ENCODE data around the gene PDGFB. TPM values are rescaled to one million over a fixed set of nuclear protein-coding genes. Genes with fewer than 3 reads are reported as not detected.

PDGFB gene
- total and polyA plus RNA-seq, 2 donors (not counting 1 experiment from before 2014, with no cell fraction given): 0.04 TPM; not detected in 1

DNA sequence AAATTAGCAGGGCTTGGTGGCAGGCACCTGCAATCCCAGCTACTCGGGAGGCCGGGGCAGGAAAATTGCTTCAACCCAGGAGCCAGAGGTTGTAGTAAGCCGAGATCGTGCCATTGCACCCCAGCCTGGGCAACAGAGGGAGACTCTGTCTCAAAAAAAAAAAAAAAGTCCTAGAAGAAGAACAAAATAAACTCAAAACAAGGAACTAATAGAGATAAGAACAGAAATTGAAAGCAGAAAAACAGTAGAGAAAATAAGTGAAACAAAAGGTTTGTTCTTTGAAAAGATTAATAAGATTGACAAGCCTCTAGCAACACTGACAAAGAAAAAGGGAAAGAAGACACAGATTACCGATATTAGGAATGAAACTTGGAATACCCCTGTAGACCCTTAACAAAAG lies 47.2 kb downstream of the PDGFB start:
- H3K4me1 Mint-ChIP-seq: peaks cover 6% of the 10 kb centered on the region
- no peak overlapping the region for H3K9ac ChIP-seq (ENCODE audit: low read length)
- no peak overlapping the region for H3K4me3 ChIP-seq (ENCODE audit: control extremely low read depth in 1 of 5, extremely low read depth in 1 of 5, insufficient read depth in 1 of 5, low read depth in 2 of 5, low read length in 4 of 5)
- ChIA-PET POLR2A (no interaction called here), CTCF (interaction anchor here (0.7 kb wide), 1 partner anchor 88 kb away, joined by 3 read pairs; no protein-coding TSS in a partner anchor)
- DNase-seq (no peak), ATAC-seq (ENCODE audit: low read depth) (no peak)
- H4K20me1 ChIP-seq (ENCODE audit: control insufficient read depth, insufficient read depth, low read length, poor library complexity, severe bottlenecking): no peaks in the 10 kb centered on the region
- no peak overlapping the region for H2AFZ ChIP-seq (ENCODE audit: insufficient read depth, low read depth, low read length, poor library complexity, severe bottlenecking)
- H3K9me3 ChIP-seq (ENCODE audit: control extremely low read depth in 1 of 3, control insufficient read depth in 2 of 3, insufficient read depth in 1 of 3, low read length in 2 of 3): peaks cover 3 to 6% (median 5%) of the 10 kb centered on the region in 3 donors
- no peaks in the 10 kb centered on the region for H3K79me2 ChIP-seq (ENCODE audit: control insufficient read depth, insufficient read depth, low read length)
- H3K36me3 ChIP-seq (replicated peaks in 1 of 2; ENCODE audit: control extremely low read depth in 1 of 2, control insufficient read depth in 1 of 2, extremely low read depth in 1 of 2, insufficient read depth in 2 of 2, low read length in 1 of 2): no peaks in the 10 kb centered on the region
- no peak overlapping the region for H3K27ac ChIP-seq (ENCODE audit: low read length in 2 of 2)
- intact Hi-C loops (cut with micrococcal nuclease): no loop called here
- 100% methylated on average over 1 of the region's 5 CpGs for WGBS (ENCODE audit: insufficient coverage)
- peaks cover 0 to 7% of the 10 kb centered on the region in 2 donors for H3K4me1 ChIP-seq (ENCODE audit: control insufficient read depth in 2 of 2, insufficient read depth in 2 of 2, low read length in 2 of 2)
- H3K27me3 ChIP-seq (replicated peaks in 1 of 4; ENCODE audit: control extremely low read depth in 1 of 4, control insufficient read depth in 3 of 4, insufficient read depth in 4 of 4, low read length in 3 of 4): no peaks in the 10 kb centered on the region
- H3K27me3 Mint-ChIP-seq: peaks cover 7% of the 10 kb centered on the region
- H3K27ac Mint-ChIP-seq: peak overlapping the region; percentile 64
- H3K4me3 Mint-ChIP-seq: peak overlapping the region; percentile 31
- no peaks in the 10 kb centered on the region for H3K9me3 Mint-ChIP-seq (ENCODE audit: insufficient read depth)
- H3K4me2 ChIP-seq (replicated peaks; ENCODE audit: low read depth, low read length, poor library complexity, severe bottlenecking): no peak overlapping the region
- TF ChIP-seq, protein P1, sequence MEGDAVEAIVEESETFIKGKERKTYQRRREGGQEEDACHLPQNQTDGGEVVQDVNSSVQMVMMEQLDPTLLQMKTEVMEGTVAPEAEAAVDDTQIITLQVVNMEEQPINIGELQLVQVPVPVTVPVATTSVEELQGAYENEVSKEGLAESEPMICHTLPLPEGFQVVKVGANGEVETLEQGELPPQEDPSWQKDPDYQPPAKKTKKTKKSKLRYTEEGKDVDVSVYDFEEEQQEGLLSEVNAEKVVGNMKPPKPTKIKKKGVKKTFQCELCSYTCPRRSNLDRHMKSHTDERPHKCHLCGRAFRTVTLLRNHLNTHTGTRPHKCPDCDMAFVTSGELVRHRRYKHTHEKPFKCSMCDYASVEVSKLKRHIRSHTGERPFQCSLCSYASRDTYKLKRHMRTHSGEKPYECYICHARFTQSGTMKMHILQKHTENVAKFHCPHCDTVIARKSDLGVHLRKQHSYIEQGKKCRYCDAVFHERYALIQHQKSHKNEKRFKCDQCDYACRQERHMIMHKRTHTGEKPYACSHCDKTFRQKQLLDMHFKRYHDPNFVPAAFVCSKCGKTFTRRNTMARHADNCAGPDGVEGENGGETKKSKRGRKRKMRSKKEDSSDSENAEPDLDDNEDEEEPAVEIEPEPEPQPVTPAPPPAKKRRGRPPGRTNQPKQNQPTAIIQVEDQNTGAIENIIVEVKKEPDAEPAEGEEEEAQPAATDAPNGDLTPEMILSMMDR (IDR thresholded peaks at IDR 0.05): no peak
- no peak for TF ChIP-seq EZH2 (IDR thresholded peaks at IDR 0.05; ENCODE audit: borderline replicate concordance, insufficient read depth, low read depth, low read length, poor library complexity, severe bottlenecking)

DNA sequence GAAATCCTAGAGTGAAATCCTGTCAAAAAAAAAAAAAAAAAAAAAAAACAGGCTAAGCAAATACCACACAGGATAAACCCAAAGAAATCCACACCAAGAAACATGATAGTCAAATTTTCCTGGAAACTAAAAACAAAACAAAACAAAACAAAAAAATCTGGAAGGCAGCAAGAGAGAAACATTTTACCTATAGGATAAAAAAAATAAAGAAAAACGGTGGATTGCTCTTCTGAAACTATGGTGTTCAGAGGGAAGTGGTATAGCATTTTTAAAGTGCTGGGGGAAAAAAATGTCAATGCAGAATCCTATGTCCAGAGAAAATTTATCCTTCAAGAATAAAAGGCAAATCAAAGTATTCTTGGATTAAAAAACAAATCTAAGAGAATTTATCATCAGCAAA lies 50.7 kb downstream of the PDGFB start:
- peaks cover 6% of the 10 kb centered on the region for H3K4me1 Mint-ChIP-seq
- DNase-seq (no peak), ATAC-seq (ENCODE audit: low read depth) (no peak)
- Histone ChIP-seq H3K9me3 (ENCODE audit: control extremely low read depth in 1 of 3, control insufficient read depth in 2 of 3, insufficient read depth in 1 of 3, low read length in 2 of 3) (peaks cover 3 to 5% (median 5%) of the 10 kb centered on the region in 3 donors), H3K4me1 (ENCODE audit: control insufficient read depth in 2 of 2, insufficient read depth in 2 of 2, low read length in 2 of 2) (peaks cover 0 to 7% of the 10 kb centered on the region in 2 donors), H3K79me2 (ENCODE audit: control insufficient read depth, insufficient read depth, low read length) (no peaks in the 10 kb centered on the region), H3K9ac (ENCODE audit: low read length) (no peak overlapping the region), H4K20me1 (ENCODE audit: control insufficient read depth, insufficient read depth, low read length, poor library complexity, severe bottlenecking) (no peaks in the 10 kb centered on the region), H3K4me2 (replicated peaks; ENCODE audit: low read depth, low read length, poor library complexity, severe bottlenecking) (no peak overlapping the region), H3K27me3 (replicated peaks in 1 of 4; ENCODE audit: control extremely low read depth in 1 of 4, control insufficient read depth in 3 of 4, insufficient read depth in 4 of 4, low read length in 3 of 4) (no peaks in the 10 kb centered on the region), H3K36me3 (replicated peaks in 1 of 2; ENCODE audit: control extremely low read depth in 1 of 2, control insufficient read depth in 1 of 2, extremely low read depth in 1 of 2, insufficient read depth in 2 of 2, low read length in 1 of 2) (no peaks in the 10 kb centered on the region), H3K4me3 (ENCODE audit: control extremely low read depth in 1 of 5, extremely low read depth in 1 of 5, insufficient read depth in 1 of 5, low read depth in 2 of 5, low read length in 4 of 5) (no peak overlapping the region), H3K27ac (ENCODE audit: low read length in 2 of 2) (no peak overlapping the region), H2AFZ (ENCODE audit: insufficient read depth, low read depth, low read length, poor library complexity, severe bottlenecking) (no peak overlapping the region)
- no CpG with 5 or more reads among the region's 1 CpG for WGBS (ENCODE audit: insufficient coverage)
- H3K9me3 Mint-ChIP-seq (ENCODE audit: insufficient read depth): no peaks in the 10 kb centered on the region
- ChIA-PET POLR2A (interaction anchor here (0.6 kb wide), 1 partner anchor 43 kb away, joined by 4 read pairs; no protein-coding TSS in a partner anchor), CTCF (no interaction called here)
- intact Hi-C loops (cut with micrococcal nuclease): no loop called here
- no peak overlapping the region for H3K4me3 Mint-ChIP-seq
- TF ChIP-seq EZH2 (IDR thresholded peaks at IDR 0.05; ENCODE audit: borderline replicate concordance, insufficient read depth, low read depth, low read length, poor library complexity, severe bottlenecking): no peak
- TF ChIP-seq, protein P1 (IDR thresholded peaks at IDR 0.05): no peak
- H3K27ac Mint-ChIP-seq: no peak overlapping the region
- H3K27me3 Mint-ChIP-seq: peaks cover 20% of the 10 kb centered on the region

Measured in B cell (primary cell).